RWPE2 (cell line): ENCODE data around the gene WDR26.

ENCODE experiments used
- ATAC-seq: fragments of 200-7000 bp; cut with Tn5 transposase; 3 replicates; pipeline ENCODE4 v1.9.1; 2021; ENCODE audit warnings: low read depth
- DNase-seq: peaks from one replicate; pipeline ENCODE4 v3.0.0-alpha.2; 2020; ENCODE audit warnings: low spot score
- H3K27ac ChIP-seq: fragments of 450-650 bp; 2 replicates; pipeline ENCODE4 v1.5.1; 2017; ENCODE audit warnings: mild to moderate bottlenecking; ENCODE audit not compliant: poor library complexity, severe bottlenecking
- H3K27me3 ChIP-seq: fragments of 250-450 bp; sonication (Bioruptor Pico); 2 replicates; pipeline ENCODE4 v1.5.1; 2021; ENCODE audit warnings: mild to moderate bottlenecking, moderate library complexity; ENCODE audit not compliant: insufficient read depth, poor library complexity, severe bottlenecking
- H3K36me3 ChIP-seq: fragments of 250-450 bp; sonication (Bioruptor Pico); 2 replicates; pipeline ENCODE4 v1.5.1; 2020; ENCODE audit warnings: low read depth, mild to moderate bottlenecking, moderate library complexity
- H3K4me1 ChIP-seq: fragments of 250-450 bp; sonication (Bioruptor Pico); 2 replicates; pipeline ENCODE4 v1.5.1; 2021; ENCODE audit warnings: mild to moderate bottlenecking, moderate library complexity; ENCODE audit not compliant: insufficient read depth, poor library complexity, severe bottlenecking
- H3K4me3 ChIP-seq: fragments of 250-450 bp; sonication (Bioruptor Pico); 2 replicates; pipeline ENCODE4 v1.5.1; 2021; ENCODE audit warnings: mild to moderate bottlenecking, moderate library complexity; ENCODE audit not compliant: severe bottlenecking
- H3K9me3 ChIP-seq: fragments of 250-450 bp; sonication (Bioruptor Pico); 2 replicates; pipeline ENCODE4 v1.5.1; 2021; ENCODE audit warnings: mild to moderate bottlenecking, moderate library complexity; ENCODE audit not compliant: severe bottlenecking
- CTCF ChIP-seq: fragments of 450-650 bp; IDR thresholded peaks from one replicate; pipeline ENCODE4 v1.5.1; 2017; ENCODE audit warnings: mild to moderate bottlenecking, moderate library complexity; ENCODE audit not compliant: poor library complexity, severe bottlenecking

WDR26 gene

GRCh38 chr1:224448453-224449017 lies 13.9 kb upstream of the WDR26 start:
- DNase-seq: no peak
- H3K4me1 ChIP-seq: no peaks in the 10 kb centered on the region
- H3K27me3 ChIP-seq: no peaks in the 10 kb centered on the region
- no peaks in the 10 kb centered on the region for H3K9me3 ChIP-seq
- no peak overlapping the region for H3K27ac ChIP-seq
- no peak for TF ChIP-seq CTCF
- H3K4me3 ChIP-seq: no peak overlapping the region
- ATAC-seq: no peak
- no peaks in the 10 kb centered on the region for H3K36me3 ChIP-seq

GRCh38 chr1:224447971-224448370 lies 13.4 kb upstream of the WDR26 start:
- TF ChIP-seq CTCF: no peak
- no peak for DNase-seq
- H3K27ac ChIP-seq: no peak overlapping the region

GRCh38 chr1:224447251-224447650 lies 12.7 kb upstream of the WDR26 start:
- no peak overlapping the region for H3K4me3 ChIP-seq
- TF ChIP-seq CTCF: no peak
- DNase-seq (no peak), ATAC-seq (peak; percentile 76)
- H3K4me1 ChIP-seq: no peaks in the 10 kb centered on the region
- no peaks in the 10 kb centered on the region for H3K9me3 ChIP-seq
- H3K27me3 ChIP-seq: no peaks in the 10 kb centered on the region
- H3K27ac ChIP-seq: no peak overlapping the region
- H3K36me3 ChIP-seq: no peaks in the 10 kb centered on the region

More at GRCh38 chr1:224447971-224448370, 13.4 kb upstream of the WDR26 start:
- Histone ChIP-seq H3K27me3 (no peaks in the 10 kb centered on the region), H3K4me1 (no peaks in the 10 kb centered on the region), H3K4me3 (no peak overlapping the region), H3K9me3 (no peaks in the 10 kb centered on the region), H3K36me3 (no peaks in the 10 kb centered on the region)
- ATAC-seq: no peak

GRCh38 chr1:224438989-224439388 lies 4.4 kb upstream of the WDR26 start:
- TF ChIP-seq CTCF: no peak
- Histone ChIP-seq H3K4me1 (no peaks in the 10 kb centered on the region), H3K9me3 (no peaks in the 10 kb centered on the region), H3K36me3 (no peaks in the 10 kb centered on the region), H3K27ac (no peak overlapping the region), H3K27me3 (no peaks in the 10 kb centered on the region), H3K4me3 (no peak overlapping the region)
- ATAC-seq (no peak), DNase-seq (no peak)

GRCh38 chr1:224435999-224436398 lies 1.4 kb upstream of the WDR26 start:
- Histone ChIP-seq H3K36me3 (peaks cover 10% of the 10 kb centered on the region), H3K27ac (peak overlapping the region; percentile 62), H3K4me1 (peaks cover 9% of the 10 kb centered on the region), H3K4me3 (peak overlapping the region; percentile 57), H3K27me3 (no peaks in the 10 kb centered on the region), H3K9me3 (no peaks in the 10 kb centered on the region)
- DNase-seq (no peak), ATAC-seq (peak; percentile 40; the same call in 1 of the 3 replicates)
- TF ChIP-seq CTCF: no peak
